Mucosa of descending colon (tissue), 3 donors: Measurements from ENCODE around the gene AKAP13. TPM values are rescaled to one million over a fixed set of nuclear protein-coding genes. Genes with fewer than 3 reads are reported as not detected.
A peak's percentile ranks its signal among the peaks of the same experiment; 100 is the strongest.

Experiments used
- ATAC-seq: fragments of 200-7000 bp; cut with Tn5 transposase; one replicate; pipeline ENCODE4 v1.9.1; 2020; ENCODE audit warnings: mild to moderate bottlenecking, moderate library complexity
- DNase-seq, 3 donors: peaks; one replicate each; pipeline ENCODE4 v3.0.0-alpha.2; 2020
- H3K36me3 ChIP-seq: fragments of 200-600 bp; one replicate; pipeline ENCODE4 v1.8.0; 2021; ENCODE audit warnings: low read depth, mild to moderate bottlenecking
- H3K4me1 ChIP-seq: fragments of 200-600 bp; one replicate; pipeline ENCODE4 v1.8.0; 2021; ENCODE audit warnings: low read depth, mild to moderate bottlenecking
- H3K4me3 ChIP-seq: fragments of 200-600 bp; one replicate; pipeline ENCODE4 v1.8.0; 2021; ENCODE audit warnings: mild to moderate bottlenecking
- H3K9me3 ChIP-seq: fragments of 200-600 bp; one replicate; pipeline ENCODE4 v1.8.0; 2021; ENCODE audit warnings: mild to moderate bottlenecking
- intact Hi-C, 2 donors: fragments of 100-400 bp; cut with DNase I in 1 of 2; cut with micrococcal nuclease in 1 of 2; formaldehyde crosslinking; loops; one replicate each; pipeline versions ENCODE4 v1.11.0 to v1.11.1; 2022; cut with DNase I, micrococcal nuclease
- total RNA-seq, 3 donors: library from RNA; stranded (reverse); fragmentation: NEBNext Ultra II Directional in 2 of 3; extraction: Animal tissue kit (Norgen Biotek cat#: 25700) in 2 of 3; gene quantifications; one replicate each; pipeline versions ENCODE4 v1.2.1 to v1.2.4, GENCODE V29; 2021 to 2023
- TF ChIP-seq, protein P1 (sequence below): fragments of 200-600 bp; IDR thresholded peaks from one replicate; pipeline ENCODE4 v1.8.0; 2022; ENCODE audit warnings: antibody characterized with exemption, mild to moderate bottlenecking
- donor health status: DM: no; HTN: no; CAD: no; lungs with moderate emphysema.
- donor health status: DM: no; HTN: no; CAD: no.
- donor health status: DM: no; HTN: yes; CAD: no.

AKAP13 gene
- total RNA-seq, 3 donors from 2014 or later, result 141 to 173 (median 150) TPM

- intact Hi-C loops, result no loop called here
Measured at GRCh38 chr15:85379403-85380131, 836 bp upstream of the AKAP13 start.

GRCh38 chr15:85380812-85381642 lies 624 bp downstream of the AKAP13 start:
- H3K4me3 ChIP-seq, result peak overlapping the region; percentile 80
- TF ChIP-seq, protein P1, sequence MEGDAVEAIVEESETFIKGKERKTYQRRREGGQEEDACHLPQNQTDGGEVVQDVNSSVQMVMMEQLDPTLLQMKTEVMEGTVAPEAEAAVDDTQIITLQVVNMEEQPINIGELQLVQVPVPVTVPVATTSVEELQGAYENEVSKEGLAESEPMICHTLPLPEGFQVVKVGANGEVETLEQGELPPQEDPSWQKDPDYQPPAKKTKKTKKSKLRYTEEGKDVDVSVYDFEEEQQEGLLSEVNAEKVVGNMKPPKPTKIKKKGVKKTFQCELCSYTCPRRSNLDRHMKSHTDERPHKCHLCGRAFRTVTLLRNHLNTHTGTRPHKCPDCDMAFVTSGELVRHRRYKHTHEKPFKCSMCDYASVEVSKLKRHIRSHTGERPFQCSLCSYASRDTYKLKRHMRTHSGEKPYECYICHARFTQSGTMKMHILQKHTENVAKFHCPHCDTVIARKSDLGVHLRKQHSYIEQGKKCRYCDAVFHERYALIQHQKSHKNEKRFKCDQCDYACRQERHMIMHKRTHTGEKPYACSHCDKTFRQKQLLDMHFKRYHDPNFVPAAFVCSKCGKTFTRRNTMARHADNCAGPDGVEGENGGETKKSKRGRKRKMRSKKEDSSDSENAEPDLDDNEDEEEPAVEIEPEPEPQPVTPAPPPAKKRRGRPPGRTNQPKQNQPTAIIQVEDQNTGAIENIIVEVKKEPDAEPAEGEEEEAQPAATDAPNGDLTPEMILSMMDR, result no peak
- no peaks in the 10 kb centered on the region for H3K36me3 ChIP-seq
- intact Hi-C loops, result no loop called here
- H3K9me3 ChIP-seq, result no peaks in the 10 kb centered on the region
- ATAC-seq (peak; percentile 62), DNase-seq (peak; percentile 61 to 80 (median 78))
- H3K4me1 ChIP-seq, result peaks cover 20% of the 10 kb centered on the region

More at GRCh38 chr15:85379403-85380131, 836 bp upstream of the AKAP13 start:
- H3K36me3 ChIP-seq, result no peaks in the 10 kb centered on the region
- ATAC-seq, result no peak
- peak in 2 of 3 donors; percentile 38 to 45 for DNase-seq
- peaks cover 20% of the 10 kb centered on the region for H3K4me1 ChIP-seq
- H3K4me3 ChIP-seq, result peak overlapping the region; percentile 80
- H3K9me3 ChIP-seq, result no peaks in the 10 kb centered on the region
- TF ChIP-seq, protein P1, result no peak

DNA sequence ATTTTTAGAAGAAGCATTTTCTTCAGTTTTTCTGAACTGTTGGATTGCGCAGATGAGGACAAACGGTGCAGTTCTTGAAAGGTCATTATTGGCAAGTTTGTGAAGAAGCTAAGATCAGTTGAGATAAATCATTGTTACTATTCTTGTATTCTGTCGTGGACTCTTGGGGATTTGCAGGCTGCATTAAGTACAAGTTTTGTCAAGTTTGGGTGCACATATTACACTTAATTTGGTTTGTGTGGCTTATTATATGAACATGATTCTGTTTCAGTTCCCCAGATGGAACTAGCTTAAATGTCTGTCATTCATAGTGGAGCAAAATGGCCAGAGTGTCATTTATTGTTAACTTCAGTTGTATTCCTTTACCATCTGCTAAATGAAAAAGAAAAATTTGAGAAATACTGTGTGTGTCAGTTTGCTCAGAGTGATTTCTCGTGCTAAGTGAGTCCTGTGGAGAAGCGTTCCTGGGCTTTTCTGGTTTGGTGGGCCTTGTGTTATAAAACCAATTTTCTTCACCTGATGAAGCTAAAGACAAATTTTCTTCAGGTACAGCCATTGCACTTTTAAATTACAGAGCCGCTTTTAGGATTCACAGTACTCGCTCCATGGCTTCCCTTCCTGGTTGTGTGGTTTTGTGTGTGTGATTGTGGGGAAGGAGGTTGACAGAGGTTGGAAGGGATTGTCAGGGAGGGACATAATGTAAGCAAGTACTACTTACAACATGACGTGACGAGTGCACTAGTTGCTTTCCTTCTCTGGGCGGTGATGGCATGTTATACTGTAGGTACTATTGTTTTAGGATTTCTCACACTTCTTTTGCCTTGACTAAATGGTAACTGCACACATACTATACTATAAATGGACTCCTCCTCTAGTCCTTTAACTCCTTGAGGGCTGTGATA lies 1.7 kb downstream of the AKAP13 start:
- intact Hi-C loops, result no loop called here
- DNase-seq, result no peak
- no peaks in the 10 kb centered on the region for H3K36me3 ChIP-seq
- H3K4me1 ChIP-seq, result peaks cover 20% of the 10 kb centered on the region
- no peaks in the 10 kb centered on the region for H3K9me3 ChIP-seq
- no peak for ATAC-seq
- H3K4me3 ChIP-seq, result no peak overlapping the region
- TF ChIP-seq, protein P1, result no peak

GRCh38 chr15:85382942-85383341 lies 2.5 kb downstream of the AKAP13 start:
- H3K4me1 ChIP-seq, result peaks cover 20% of the 10 kb centered on the region
- no peak overlapping the region for H3K4me3 ChIP-seq
- intact Hi-C loops, result no loop called here
- TF ChIP-seq, protein P1, result no peak
- no peaks in the 10 kb centered on the region for H3K36me3 ChIP-seq
- no peaks in the 10 kb centered on the region for H3K9me3 ChIP-seq
- DNase-seq (no peak), ATAC-seq (no peak)

DNA sequence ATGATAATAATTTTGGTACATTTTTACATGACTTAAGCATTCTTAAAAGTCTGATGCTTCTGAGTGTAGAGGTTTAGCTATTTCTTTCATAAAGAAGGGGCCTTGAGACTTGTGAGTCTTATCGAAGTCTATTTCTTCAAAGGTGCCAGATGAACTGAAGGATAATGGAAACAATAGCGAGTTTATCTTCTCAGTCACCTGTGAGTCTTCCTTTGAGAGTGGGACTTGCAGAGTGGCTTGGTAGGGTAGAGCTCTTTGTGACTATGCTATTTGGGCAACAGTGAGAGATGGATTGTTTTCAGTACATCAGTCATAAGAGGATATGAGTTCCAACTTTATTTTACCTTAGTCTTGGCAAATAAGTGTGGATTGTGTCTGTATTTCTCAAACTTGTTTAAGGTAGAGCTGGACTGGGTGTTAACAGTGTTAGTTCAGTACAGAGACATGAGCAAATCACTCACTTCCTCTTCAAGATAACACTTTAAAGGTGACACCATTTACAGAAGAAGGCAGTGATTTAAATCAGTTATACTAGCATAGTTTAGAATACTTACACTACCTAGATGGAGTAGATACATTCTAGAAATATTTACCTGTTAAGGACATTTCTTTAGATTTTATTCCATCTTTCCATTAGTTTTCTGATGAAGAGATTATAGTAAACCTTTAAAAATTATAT lies 3.2 kb downstream of the AKAP13 start:
- intact Hi-C loops, result no loop called here
- DNase-seq (no peak), ATAC-seq (no peak)
- H3K9me3 ChIP-seq, result no peaks in the 10 kb centered on the region
- no peak overlapping the region for H3K4me3 ChIP-seq
- H3K36me3 ChIP-seq, result no peaks in the 10 kb centered on the region
- TF ChIP-seq, protein P1, result no peak
- H3K4me1 ChIP-seq, result peaks cover 20% of the 10 kb centered on the region
